Vagina (tissue), 2 donors: Measurements from ENCODE around the gene LHFPL3. TPM values are rescaled to one million over a fixed set of nuclear protein-coding genes. Genes with fewer than 3 reads are reported as not detected.

Experiments used
- DNase-seq, 2 donors: peaks; one replicate each; pipeline ENCODE4 v3.0.0-alpha.2; 2017; ENCODE audit errors: extremely low spot score in 2 of 2
- H3K27ac ChIP-seq: fragments of 200-600 bp; sonication (generic); one replicate; pipeline ENCODE4 v1.5.1; 2019
- H3K27me3 ChIP-seq: fragments of 200-600 bp; sonication (generic); one replicate; pipeline ENCODE4 v1.5.1; 2019
- H3K36me3 ChIP-seq, 2 donors: fragments of 200-600 bp; sonication (generic); one replicate each; pipeline ENCODE4 v1.5.1; 2017 to 2019
- H3K4me1 ChIP-seq: fragments of 200-600 bp; sonication (generic); one replicate; pipeline ENCODE4 v1.5.1; 2019
- H3K4me3 ChIP-seq, 2 donors: fragments of 200-600 bp; sonication (generic); 1 replicate in 1 of 2; 2 replicates in 1 of 2; pipeline ENCODE4 v1.5.1; 2016 to 2019
- H3K9me3 ChIP-seq: fragments of 200-600 bp; sonication (generic); one replicate; pipeline ENCODE4 v1.5.1; 2019
- CTCF ChIP-seq, 3 experiments: fragments of 450-650 bp in 2 of 3; fragments of 200-600 bp in 1 of 3; sonication (generic) in 1 of 3; IDR thresholded peaks; one replicate each; pipeline ENCODE4 v1.5.1; 2017 to 2019; ENCODE audit warnings: antibody characterized with exemption in 3 of 3, mild to moderate bottlenecking in 2 of 3, moderate library complexity in 2 of 3
- POLR2A ChIP-seq, 2 donors: fragments of 450-650 bp; IDR thresholded peaks; one replicate each; pipeline ENCODE4 v1.6.1; 2017; ENCODE audit warnings: antibody characterized with exemption in 2 of 2, mild to moderate bottlenecking in 2 of 2, moderate library complexity in 2 of 2
- POLR2AphosphoS5 ChIP-seq, 2 donors: sonication (generic); formaldehyde crosslinking; IDR thresholded peaks; one replicate each; pipeline ENCODE4 v1.9.0; 2017; ENCODE audit warnings: antibody characterized with exemption in 2 of 2, mild to moderate bottlenecking in 2 of 2, low read depth in 1 of 2; ENCODE audit not compliant: insufficient read depth in 1 of 2
- intact Hi-C: fragments of 100-400 bp; cut with DNase I; formaldehyde crosslinking; loops from one replicate; pipeline ENCODE4 v1.15.1; 2023
- total RNA-seq: library from RNA; depleted of rRNA; stranded (reverse); fragments of >200 nt; gene quantifications from one replicate; pipeline ENCODE4 v1.2.3, GENCODE V29; 2016

LHFPL3 gene
- total RNA-seq, 1 donor from 2014 or later, result not detected

DNA sequence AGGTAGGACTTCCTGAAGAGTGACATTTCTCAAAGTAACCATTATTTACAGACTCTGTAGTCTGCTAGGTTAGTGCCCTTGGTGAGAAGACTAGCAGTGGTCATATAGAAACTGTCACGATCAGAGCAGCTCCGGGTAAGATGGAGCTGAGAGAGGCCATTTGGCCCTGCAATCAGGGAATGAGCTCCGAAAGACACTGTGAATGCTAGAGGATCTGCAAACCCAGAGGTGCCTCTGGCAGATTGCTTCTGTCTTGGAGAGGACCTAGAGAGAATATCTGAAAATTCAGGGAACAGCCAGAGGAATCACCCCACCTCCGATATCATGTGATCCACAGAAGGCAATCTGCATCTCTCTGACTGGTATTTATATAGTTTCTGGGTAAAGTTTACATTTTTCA, 438.7 kb downstream of the LHFPL3 start:
- no peak for DNase-seq
- Histone ChIP-seq H3K4me1 (no peaks in the 10 kb centered on the region), H3K27me3 (no peaks in the 10 kb centered on the region), H3K36me3 (no peaks in the 10 kb centered on the region), H3K4me3 (no peak overlapping the region), H3K27ac (no peak overlapping the region), H3K9me3 (no peaks in the 10 kb centered on the region)
- TF ChIP-seq POLR2A (IDR thresholded peaks at IDR 0.05) (no peak), POLR2AphosphoS5 (IDR thresholded peaks at IDR 0.05; ENCODE audit: insufficient read depth in 1 of 2, low read depth in 1 of 2) (no peak), CTCF (IDR thresholded peaks at IDR 0.05) (no peak)
- intact Hi-C loops, result no loop called here

DNA sequence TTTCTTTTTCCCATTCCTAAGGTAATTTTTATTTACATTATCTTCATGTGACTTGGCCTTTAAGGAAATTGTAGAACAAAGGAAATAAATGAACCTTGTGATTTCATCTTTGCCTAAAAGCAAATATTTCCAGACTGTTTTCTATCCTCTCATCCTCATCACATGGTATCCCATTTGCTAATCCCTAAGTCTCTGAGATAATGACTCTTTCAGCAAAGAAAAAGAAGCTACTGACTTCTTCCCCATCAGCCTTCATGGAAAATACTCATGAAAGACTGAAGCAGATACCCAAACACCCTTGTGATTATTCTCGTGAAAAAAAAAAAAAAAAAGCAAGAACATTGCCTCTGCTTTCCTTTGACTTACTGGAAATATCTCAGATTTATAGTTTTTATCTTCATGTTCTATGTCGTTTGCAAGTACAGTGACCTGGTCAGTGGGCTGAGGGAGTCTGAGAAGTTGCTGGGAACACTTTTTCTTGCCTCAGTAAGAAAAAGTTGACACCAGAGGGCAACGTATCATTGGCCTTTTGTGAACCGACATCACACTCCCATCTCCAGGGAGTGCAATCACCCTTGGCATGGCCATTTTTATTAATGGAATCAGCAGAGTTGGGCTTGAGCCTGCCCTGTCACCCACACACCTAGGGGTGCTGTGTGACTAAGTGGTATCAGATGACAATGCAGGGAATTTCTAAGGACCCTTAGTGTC, 439.6 kb downstream of the LHFPL3 start:
- no peak for DNase-seq
- Histone ChIP-seq H3K36me3 (no peaks in the 10 kb centered on the region), H3K27me3 (no peaks in the 10 kb centered on the region), H3K9me3 (no peaks in the 10 kb centered on the region), H3K4me1 (no peaks in the 10 kb centered on the region), H3K4me3 (no peak overlapping the region), H3K27ac (no peak overlapping the region)
- TF ChIP-seq POLR2A (IDR thresholded peaks at IDR 0.05) (no peak), CTCF (IDR thresholded peaks at IDR 0.05) (no peak), POLR2AphosphoS5 (IDR thresholded peaks at IDR 0.05; ENCODE audit: insufficient read depth in 1 of 2, low read depth in 1 of 2) (no peak)
- intact Hi-C loops, result no loop called here

GRCh38 chr7:104772405-104773345, 444.3 kb downstream of the LHFPL3 start:
- H3K36me3 ChIP-seq, result no peaks in the 10 kb centered on the region
- TF ChIP-seq POLR2AphosphoS5 (IDR thresholded peaks at IDR 0.05; ENCODE audit: insufficient read depth in 1 of 2, low read depth in 1 of 2), result no peak
- no peak for TF ChIP-seq POLR2A (IDR thresholded peaks at IDR 0.05)
- TF ChIP-seq CTCF (IDR thresholded peaks at IDR 0.05), result no peak
- H3K4me1 ChIP-seq, result no peaks in the 10 kb centered on the region
- intact Hi-C loops, result no loop called here
- no peaks in the 10 kb centered on the region for H3K9me3 ChIP-seq
- no peaks in the 10 kb centered on the region for H3K27me3 ChIP-seq
- DNase-seq, result no peak
- H3K27ac ChIP-seq, result no peak overlapping the region
- H3K4me3 ChIP-seq, result no peak overlapping the region

GRCh38 chr7:104773796-104774195, 445.4 kb downstream of the LHFPL3 start:
- Histone ChIP-seq H3K36me3 (no peaks in the 10 kb centered on the region), H3K4me3 (no peak overlapping the region)

More at GRCh38 chr7:104773796-104774195, 445.4 kb downstream of the LHFPL3 start:
- Histone ChIP-seq H3K9me3 (no peaks in the 10 kb centered on the region), H3K4me1 (no peaks in the 10 kb centered on the region), H3K27ac (no peak overlapping the region), H3K27me3 (no peaks in the 10 kb centered on the region)
- DNase-seq, result no peak
- TF ChIP-seq POLR2A (IDR thresholded peaks at IDR 0.05) (no peak), POLR2AphosphoS5 (IDR thresholded peaks at IDR 0.05; ENCODE audit: insufficient read depth in 1 of 2, low read depth in 1 of 2) (no peak), CTCF (IDR thresholded peaks at IDR 0.05) (no peak)
- intact Hi-C loops, result no loop called here
